Measurements from ENCODE around the gene C10orf62.

The C10orf62 gene

DNA sequence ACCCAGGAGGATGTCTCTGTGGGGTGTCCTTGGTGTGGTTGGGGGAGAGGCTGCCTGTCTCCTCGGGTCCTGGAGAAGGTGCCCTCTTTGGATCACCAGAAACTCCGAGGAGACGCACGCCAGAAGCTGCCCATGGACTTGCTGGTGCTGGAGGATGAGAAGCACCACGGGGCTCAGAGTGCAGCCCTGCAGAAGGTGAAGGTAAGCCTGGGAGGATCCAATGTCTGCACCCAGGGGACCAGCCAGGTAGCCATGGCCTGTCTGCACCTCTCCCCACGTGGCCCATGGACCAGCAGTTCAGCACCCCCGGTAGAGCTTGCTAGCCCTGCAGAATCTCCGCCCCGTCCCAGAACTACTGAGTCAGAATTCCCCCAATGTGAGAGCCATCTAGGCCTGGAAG lies 11.8 kb upstream of the C10orf62 start:
- H3K4me3 ChIP-seq (ENCODE audit: low read depth, low read length), result no peak overlapping the region
- DNase-seq (ENCODE audit: low read depth), result no peak
- TF ChIP-seq CTCF (IDR thresholded peaks at IDR 0.05; ENCODE audit: low read depth, low read length, missing control alignments), result no peak

- no peak overlapping the region for H3K4me3 ChIP-seq (ENCODE audit: low read depth, low read length)
- TF ChIP-seq CTCF (IDR thresholded peaks at IDR 0.05; ENCODE audit: low read depth, low read length, missing control alignments), result no peak
- no peak for DNase-seq (ENCODE audit: low read depth)
Observed at GRCh38 chr10:97578171-97578844, 11.2 kb upstream of the C10orf62 start.

DNA sequence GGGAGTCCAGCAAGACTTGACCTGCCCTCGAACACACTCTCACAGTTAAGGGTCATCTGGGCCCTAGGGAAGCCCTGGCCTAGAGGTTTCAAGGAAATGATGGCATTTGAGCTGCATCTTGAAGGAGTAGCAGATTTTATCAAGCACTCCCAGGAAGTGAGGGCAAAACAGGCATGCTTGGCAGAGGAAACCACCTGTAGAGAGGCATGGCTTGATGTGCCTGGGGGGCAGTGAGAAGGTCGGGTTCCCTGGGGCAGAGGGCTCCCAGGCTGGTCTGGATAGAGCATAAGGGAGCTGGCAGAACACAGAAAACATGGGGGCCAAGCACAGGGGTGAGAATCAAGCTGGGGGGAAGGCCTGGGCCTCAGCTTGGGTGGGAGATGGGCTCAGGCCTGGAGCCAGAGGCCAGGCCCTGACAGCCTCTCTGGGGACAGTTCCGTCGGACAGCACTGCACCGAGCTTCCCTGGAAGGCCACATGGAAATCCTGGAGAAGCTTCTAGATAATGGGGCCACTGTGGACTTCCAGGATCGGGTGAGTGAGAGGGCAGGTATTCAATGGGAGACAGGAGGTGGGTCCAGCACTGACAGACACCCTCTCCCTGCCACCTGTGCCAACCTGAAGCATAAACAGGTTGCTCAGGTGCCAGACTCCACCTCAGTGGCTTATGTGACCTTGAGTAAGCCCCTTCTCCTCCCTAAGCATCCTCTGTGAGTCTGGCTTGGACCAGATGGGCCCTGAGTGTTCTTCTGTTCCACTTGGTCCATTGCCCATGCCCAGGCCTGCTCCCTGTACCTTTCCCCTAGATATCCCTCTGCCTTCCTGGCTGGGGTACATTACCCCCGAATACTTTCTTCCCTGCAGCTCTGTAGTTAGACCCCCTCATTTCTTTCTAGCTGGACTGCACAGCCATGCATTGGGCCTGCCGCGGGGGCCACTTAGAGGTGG lies 8.8 kb upstream of the C10orf62 start:
- DNase-seq (ENCODE audit: low read depth), result no peak
- TF ChIP-seq CTCF (IDR thresholded peaks at IDR 0.05; ENCODE audit: low read depth, low read length, missing control alignments), result no peak
- H3K4me3 ChIP-seq (ENCODE audit: low read depth, low read length), result no peak overlapping the region

DNA sequence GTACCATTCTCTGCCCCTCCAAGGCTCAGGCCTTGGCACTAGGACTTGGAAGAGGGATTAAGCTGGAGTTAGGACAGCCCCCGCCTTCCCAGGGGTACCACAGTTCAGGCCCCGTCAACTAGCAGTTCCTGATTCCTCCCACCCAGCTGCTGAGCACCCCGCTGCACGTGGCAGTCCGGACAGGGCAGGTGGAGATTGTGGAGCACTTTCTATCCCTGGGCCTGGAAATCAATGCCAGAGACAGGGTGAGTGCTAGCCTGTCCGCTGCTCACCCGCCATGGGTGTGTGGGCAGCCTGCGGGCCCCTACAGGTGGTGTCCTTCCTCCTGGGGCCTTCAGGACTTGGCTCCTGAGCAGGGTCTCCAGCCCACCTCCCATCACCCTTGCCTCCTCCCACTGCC lies 7.4 kb upstream of the C10orf62 start:
- no peak for DNase-seq (ENCODE audit: low read depth)
- no peak overlapping the region for H3K4me3 ChIP-seq (ENCODE audit: low read depth, low read length)
- TF ChIP-seq CTCF (IDR thresholded peaks at IDR 0.05; ENCODE audit: low read depth, low read length, missing control alignments), result no peak

DNA sequence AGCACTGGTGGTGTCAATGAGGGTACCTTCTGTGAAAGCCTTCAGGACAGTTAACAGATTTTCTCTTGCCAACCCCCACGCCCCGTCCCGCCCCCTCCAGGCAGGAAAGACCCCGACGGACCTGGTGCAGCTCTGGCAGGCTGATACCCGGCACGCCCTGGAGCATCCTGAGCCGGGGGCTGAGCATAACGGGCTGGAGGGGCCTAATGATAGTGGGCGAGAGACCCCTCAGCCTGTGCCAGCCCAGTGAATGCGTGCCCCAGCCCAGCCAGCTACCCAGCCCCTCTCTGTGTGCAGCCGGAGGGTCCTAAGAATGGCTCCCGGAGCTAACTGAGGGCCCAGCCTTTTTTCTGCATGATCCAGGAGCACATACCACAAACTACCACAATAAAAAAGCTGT lies 6.0 kb upstream of the C10orf62 start:
- no peak for DNase-seq (ENCODE audit: low read depth)
- TF ChIP-seq CTCF (IDR thresholded peaks at IDR 0.05; ENCODE audit: low read depth, low read length, missing control alignments), result no peak
- no peak overlapping the region for H3K4me3 ChIP-seq (ENCODE audit: low read depth, low read length)

DNA sequence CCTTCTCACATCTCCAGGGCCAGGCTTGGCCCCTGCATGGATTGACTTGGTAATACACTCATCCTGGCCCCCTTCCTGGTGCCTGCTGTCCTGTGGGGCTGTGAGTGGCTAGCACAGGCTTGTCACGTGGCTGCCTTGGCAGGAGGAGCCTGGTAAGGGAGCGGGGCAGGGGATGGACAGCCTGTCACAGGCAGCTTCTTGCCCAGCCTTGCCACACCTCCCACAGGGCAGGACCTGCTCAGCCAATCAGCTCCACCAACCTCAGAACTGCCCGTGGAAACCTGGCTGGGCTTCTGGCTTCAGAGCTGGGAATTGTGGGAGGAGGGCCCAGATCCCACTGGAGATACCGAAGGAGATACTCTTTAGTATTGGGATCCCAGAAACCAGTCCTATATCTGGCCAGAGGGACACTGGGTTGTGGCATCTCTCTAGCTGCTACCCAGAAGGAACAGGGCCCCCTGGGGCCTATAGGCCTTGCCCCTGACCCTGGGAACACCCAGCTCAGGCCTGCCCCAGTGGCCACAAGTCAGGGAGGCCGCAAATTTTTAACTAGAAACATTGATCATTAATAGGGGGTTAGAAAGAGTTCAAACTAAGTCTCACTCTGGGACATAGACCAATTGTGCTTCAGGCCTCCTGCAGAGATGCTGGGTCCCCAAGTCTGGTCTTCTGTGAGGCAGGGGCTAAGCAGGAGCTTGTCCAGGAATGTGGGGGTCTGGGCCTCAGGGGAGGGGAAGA lies 5.3 kb upstream of the C10orf62 start, which contains the start of gene HOGA1:
Gene HOGA1 (plus strand): TSS at position 330 of the 738 bp plus-strand sequence. CDS start 315 bp downstream, at position 645.
- no peak within 1 kb of the TSS for H3K4me3 ChIP-seq (ENCODE audit: low read depth, low read length)
- no peak for DNase-seq (ENCODE audit: low read depth)
- TF ChIP-seq CTCF (IDR thresholded peaks at IDR 0.05; ENCODE audit: low read depth, low read length, missing control alignments), result no peak
